Activated CD8-positive, alpha-beta T cell treated with anti-CD3 and anti-CD28 coated beads, Interleukin-2, amount 10 ng/mL, durations not matched to agents 7 days and 5 days (primary cell): ENCODE data around the gene RAP1GAP. TPM values are rescaled to one million over a fixed set of nuclear protein-coding genes. Genes with fewer than 3 reads are reported as not detected.
A peak's percentile ranks its signal among the peaks of the same experiment; 100 is the strongest.

Experiments used
- ATAC-seq: fragments of 150-1000 bp; cut with Tn5 transposase; one replicate; pipeline ENCODE4 v1.10.0; 2021; ENCODE audit warnings: moderate library complexity
- CTCF ChIA-PET: fragments of 350-600 bp; sonication (Branson Sonifier 250); formaldehyde crosslinking; loops from one replicate; lab custom pipeline; 2021; ENCODE audit warnings: antibody characterized with exemption; lab: Charles Lee
- POLR2A ChIA-PET: fragments of 350-600 bp; sonication (Branson Sonifier 250); formaldehyde crosslinking; loops from one replicate; lab custom pipeline; 2021; ENCODE audit warnings: antibody characterized with exemption; lab: Charles Lee
- DNase-seq: peaks from one replicate; pipeline ENCODE4 v3.0.0-alpha.2; 2020
- H3K27ac Mint-ChIP-seq: one replicate; pipeline ENCODE4 v1.8.0; 2021; ENCODE audit warnings: mild to moderate bottlenecking, mixed read lengths
- H3K27me3 Mint-ChIP-seq: one replicate; pipeline ENCODE4 v1.8.0; 2021; ENCODE audit warnings: low read depth, mixed read lengths
- H3K36me3 Mint-ChIP-seq: one replicate; pipeline ENCODE4 v1.8.0; 2021; ENCODE audit warnings: low read depth, mixed read lengths
- H3K4me1 Mint-ChIP-seq: one replicate; pipeline ENCODE4 v1.8.0; 2021; ENCODE audit warnings: low read depth, mixed read lengths
- H3K4me3 Mint-ChIP-seq: one replicate; pipeline ENCODE4 v1.8.0; 2021; ENCODE audit warnings: mild to moderate bottlenecking, mixed read lengths
- H3K9me3 Mint-ChIP-seq: one replicate; pipeline ENCODE4 v1.8.0; 2022; ENCODE audit warnings: mixed read lengths; ENCODE audit not compliant: insufficient read depth
- total RNA-seq, 2 experiments: library from RNA; stranded (reverse); gene quantifications; one replicate each; pipeline ENCODE4 v1.2.3, GENCODE V29; 2021

RAP1GAP gene
- total RNA-seq, 2 experiments from 2014 or later, result 0.13 TPM; not detected in 1

DNA sequence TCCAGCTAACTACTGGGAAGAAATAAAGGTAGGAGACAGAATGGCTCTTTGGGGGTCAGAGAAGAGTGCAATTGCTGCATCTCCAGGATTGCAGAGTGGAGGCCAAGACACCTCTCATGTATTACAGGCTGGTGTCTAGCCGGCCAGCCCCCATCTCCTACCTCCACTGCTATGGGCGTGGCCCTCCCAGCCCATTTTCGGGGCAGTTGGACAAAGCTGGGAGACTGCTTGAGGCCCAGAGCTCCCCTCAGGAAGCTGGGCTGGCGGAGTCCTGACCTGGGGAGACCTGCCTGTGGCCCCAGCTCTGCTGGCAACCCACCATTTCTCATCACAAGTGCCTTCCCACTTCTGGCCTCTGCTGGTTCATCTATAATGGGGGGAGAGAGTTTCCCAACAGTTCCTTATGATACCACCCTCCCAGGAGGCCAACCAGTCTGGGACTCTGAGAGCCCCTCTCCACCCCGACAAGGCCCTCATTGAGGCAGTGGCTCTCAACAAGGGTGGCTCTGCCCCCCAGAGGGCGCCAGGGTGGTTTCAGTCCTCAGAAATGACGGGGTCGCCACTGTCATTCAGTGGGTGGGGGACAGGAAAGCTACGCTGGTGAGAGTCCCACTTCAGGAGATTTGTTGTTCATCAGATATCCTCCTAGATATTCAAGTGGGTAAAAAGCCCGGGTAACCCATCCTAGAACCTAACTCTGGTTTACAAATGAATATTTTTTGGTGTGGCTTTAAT, 11.5 kb downstream of the RAP1GAP start:
- Mint-ChIP-seq H3K9me3 (no peaks in the 10 kb centered on the region), H3K27ac (no peak overlapping the region), H3K4me1 (peaks cover 6% of the 10 kb centered on the region), H3K36me3 (no peaks in the 10 kb centered on the region), H3K4me3 (no peak overlapping the region), H3K27me3 (peaks cover 13% of the 10 kb centered on the region)
- ATAC-seq (no peak), DNase-seq (no peak)
- ChIA-PET POLR2A (no interaction called here), CTCF (interaction anchor here (1.1 to 1.2 kb wide), 2 partner anchors 32 to 63 kb away, joined by 3 read pairs; no protein-coding TSS in a partner anchor)

DNA sequence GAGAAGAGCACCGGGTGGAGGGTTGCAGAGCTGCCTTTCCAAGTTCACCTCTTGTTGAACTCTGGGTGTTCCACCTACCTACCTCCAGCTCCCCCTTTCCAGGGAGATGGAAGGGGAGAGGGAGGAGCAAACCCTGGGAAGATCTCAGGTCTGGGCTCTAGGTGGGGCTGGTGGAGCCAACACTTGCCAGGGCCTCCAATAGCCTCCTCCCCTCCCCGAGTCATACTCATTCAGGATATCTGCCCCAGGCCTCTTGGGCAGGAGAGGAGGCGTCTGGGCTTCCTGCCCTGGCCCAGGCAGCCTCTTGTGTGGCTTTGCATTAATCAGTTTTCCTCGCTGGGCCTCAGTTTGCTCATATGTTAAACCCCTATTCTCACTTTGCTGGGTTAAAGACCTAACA, 13.4 kb downstream of the RAP1GAP start:
- H3K9me3 Mint-ChIP-seq, result no peaks in the 10 kb centered on the region
- no peak overlapping the region for H3K27ac Mint-ChIP-seq
- ATAC-seq, result no peak
- peaks cover 27% of the 10 kb centered on the region for H3K27me3 Mint-ChIP-seq
- peaks cover 20% of the 10 kb centered on the region for H3K4me1 Mint-ChIP-seq
- H3K36me3 Mint-ChIP-seq, result no peaks in the 10 kb centered on the region
- CTCF ChIA-PET, result interaction anchor here (1.0 kb wide), 1 partner anchor 17 kb away, joined by 3 read pairs; no protein-coding TSS in a partner anchor
- POLR2A ChIA-PET, result no interaction called here
- DNase-seq, result no peak
- H3K4me3 Mint-ChIP-seq, result no peak overlapping the region

DNA sequence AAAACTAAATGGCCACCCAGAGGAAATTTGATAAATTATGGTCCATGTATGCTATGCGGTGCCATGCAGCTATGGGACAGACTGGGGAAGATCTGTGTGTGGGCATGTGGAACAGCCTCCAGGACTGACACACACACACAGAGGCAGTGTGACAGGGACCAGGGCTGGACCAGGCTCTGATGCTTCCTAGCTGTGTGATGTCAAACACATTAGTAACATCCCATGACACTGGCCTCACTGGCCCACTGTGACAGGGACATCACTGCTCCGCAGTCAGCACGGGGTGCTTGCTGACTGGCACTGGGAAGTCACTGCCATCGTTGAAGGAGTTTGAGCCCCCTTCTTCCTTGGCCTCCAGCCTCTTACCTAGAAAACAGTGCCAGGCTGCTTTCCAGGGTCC, 13.9 kb downstream of the RAP1GAP start:
- CTCF ChIA-PET, result interaction anchor here (1.0 kb wide), 1 partner anchor 17 kb away, joined by 3 read pairs; no protein-coding TSS in a partner anchor
- no peak for DNase-seq
- Mint-ChIP-seq H3K4me1 (peaks cover 20% of the 10 kb centered on the region), H3K27me3 (peaks cover 30% of the 10 kb centered on the region), H3K27ac (no peak overlapping the region), H3K9me3 (no peaks in the 10 kb centered on the region), H3K4me3 (no peak overlapping the region), H3K36me3 (no peaks in the 10 kb centered on the region)
- no peak for ATAC-seq
- POLR2A ChIA-PET, result no interaction called here

DNA sequence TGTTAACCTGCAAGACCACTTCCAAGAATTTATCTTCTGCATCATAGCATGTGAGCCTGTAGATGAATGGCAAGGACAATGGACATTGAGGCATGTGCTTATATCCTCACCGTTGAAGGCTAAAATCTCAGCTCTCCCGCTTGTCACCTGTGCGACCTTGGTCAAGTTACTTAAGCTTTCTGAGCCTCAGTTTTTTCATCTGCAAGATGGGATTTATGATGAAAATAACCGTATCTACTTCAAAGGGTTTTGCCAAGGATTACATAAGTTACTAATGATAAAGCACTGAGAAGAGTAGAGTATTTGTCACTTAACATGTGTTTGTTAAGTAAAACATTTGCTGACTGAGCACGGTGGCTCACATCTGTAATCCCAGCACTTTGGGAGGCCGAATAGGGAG, 14.9 kb downstream of the RAP1GAP start:
- DNase-seq (no peak), ATAC-seq (no peak)
- peaks cover 29% of the 10 kb centered on the region for H3K27me3 Mint-ChIP-seq
- no peaks in the 10 kb centered on the region for H3K36me3 Mint-ChIP-seq
- POLR2A ChIA-PET, result no interaction called here
- no peak overlapping the region for H3K4me3 Mint-ChIP-seq
- H3K27ac Mint-ChIP-seq, result no peak overlapping the region
- no peaks in the 10 kb centered on the region for H3K9me3 Mint-ChIP-seq
- CTCF ChIA-PET, result no interaction called here
- peaks cover 15% of the 10 kb centered on the region for H3K4me1 Mint-ChIP-seq

DNA sequence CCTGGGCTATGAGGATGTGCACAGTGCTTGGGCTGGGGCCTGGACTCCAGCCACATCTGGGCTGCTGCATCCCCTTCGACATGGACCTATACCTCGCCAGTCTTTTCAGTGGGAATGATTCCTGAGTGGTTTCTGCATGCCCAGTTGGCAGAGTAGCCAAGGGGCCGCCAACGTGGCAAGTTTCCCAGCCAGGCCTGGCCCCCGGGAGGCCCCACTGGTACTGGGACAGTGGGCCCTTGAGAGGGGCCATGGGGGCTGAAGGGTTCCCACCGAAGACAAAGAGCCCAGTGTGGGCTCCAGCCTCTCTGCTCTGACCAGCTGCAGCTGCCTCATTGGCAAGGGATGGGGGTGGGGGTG, 15.4 kb downstream of the RAP1GAP start:
- Mint-ChIP-seq H3K27ac (no peak overlapping the region), H3K27me3 (peaks cover 29% of the 10 kb centered on the region), H3K36me3 (no peaks in the 10 kb centered on the region), H3K9me3 (no peaks in the 10 kb centered on the region), H3K4me3 (no peak overlapping the region), H3K4me1 (peaks cover 15% of the 10 kb centered on the region)
- CTCF ChIA-PET, result no interaction called here
- ATAC-seq (no peak), DNase-seq (no peak)
- POLR2A ChIA-PET, result no interaction called here

DNA sequence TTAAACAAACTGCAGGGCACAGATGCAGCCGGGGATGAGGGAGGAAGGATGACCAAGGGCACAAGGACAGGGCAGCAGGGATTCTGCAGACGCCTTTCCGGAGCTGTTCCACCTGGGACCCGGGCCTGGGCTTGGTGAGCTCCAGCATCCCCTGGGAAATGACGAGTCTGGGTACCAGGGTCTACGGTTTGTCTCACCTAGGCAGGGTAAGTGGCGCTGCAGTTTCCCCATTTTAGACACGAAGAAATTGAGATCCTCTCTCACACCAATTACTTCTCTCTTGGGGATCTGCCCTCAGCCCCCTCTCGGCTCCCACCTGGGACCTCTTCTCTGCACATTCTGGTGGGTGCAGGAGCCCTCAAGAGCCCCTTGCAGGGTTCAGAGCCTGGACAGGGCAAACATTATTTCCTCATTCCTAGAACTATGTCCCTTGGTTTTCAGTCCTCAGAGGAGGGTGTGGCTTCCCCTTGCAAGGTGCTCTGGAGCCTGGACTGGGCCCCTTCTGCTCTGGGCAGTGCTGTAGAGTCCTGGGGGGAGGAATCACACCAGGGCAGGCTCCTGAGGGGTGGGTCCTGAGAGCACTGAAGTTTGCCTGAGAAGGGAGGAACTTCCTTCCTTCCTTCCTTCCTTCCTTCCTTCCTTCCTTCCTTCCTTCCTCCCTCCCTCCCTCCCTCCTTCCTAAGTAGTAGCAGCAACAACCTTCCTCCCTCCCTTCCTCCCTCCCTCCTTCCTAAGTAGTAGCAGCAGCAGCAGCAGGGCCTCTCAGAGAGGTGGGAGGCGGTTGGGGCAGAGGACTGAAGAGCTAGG, 16.0 kb downstream of the RAP1GAP start:
- no peak for DNase-seq
- H3K4me3 Mint-ChIP-seq, result peak overlapping the region; percentile 62
- H3K27me3 Mint-ChIP-seq, result peaks cover 29% of the 10 kb centered on the region
- no peaks in the 10 kb centered on the region for H3K9me3 Mint-ChIP-seq
- no peak for ATAC-seq
- H3K36me3 Mint-ChIP-seq, result no peaks in the 10 kb centered on the region
- H3K27ac Mint-ChIP-seq, result no peak overlapping the region
- peaks cover 15% of the 10 kb centered on the region for H3K4me1 Mint-ChIP-seq
- ChIA-PET POLR2A (no interaction called here), CTCF (interaction anchor here (0.6 kb wide), 1 partner anchor 24 kb away, joined by 3 read pairs; no protein-coding TSS in a partner anchor)

- H3K4me3 Mint-ChIP-seq, result peak overlapping the region; percentile 62
- H3K9me3 Mint-ChIP-seq, result no peaks in the 10 kb centered on the region
- H3K27me3 Mint-ChIP-seq, result peaks cover 32% of the 10 kb centered on the region
- DNase-seq (no peak), ATAC-seq (no peak)
- no peak overlapping the region for H3K27ac Mint-ChIP-seq
- CTCF ChIA-PET, result interaction anchor here (0.6 kb wide), 2 partner anchors 23 to 1111 kb away, joined by 3 read pairs; no protein-coding TSS in a partner anchor
- H3K36me3 Mint-ChIP-seq, result no peaks in the 10 kb centered on the region
- POLR2A ChIA-PET, result interaction anchor here (0.7 kb wide), 1 partner anchor 167 kb away, joined by 5 read pairs; no protein-coding TSS in a partner anchor
- H3K4me1 Mint-ChIP-seq, result peaks cover 15% of the 10 kb centered on the region
Measured at GRCh38 chr1:21652101-21652936, 16.8 kb downstream of the RAP1GAP start.

GRCh38 chr1:21651214-21652042, 17.7 kb downstream of the RAP1GAP start:
- ATAC-seq, result peak; percentile 76
- Mint-ChIP-seq H3K4me3 (peak overlapping the region; percentile 70), H3K9me3 (no peaks in the 10 kb centered on the region), H3K36me3 (no peaks in the 10 kb centered on the region), H3K4me1 (peaks cover 15% of the 10 kb centered on the region), H3K27ac (no peak overlapping the region), H3K27me3 (peaks cover 30% of the 10 kb centered on the region)
- DNase-seq, result peak; percentile 53
- POLR2A ChIA-PET, result interaction anchor here (0.7 kb wide), 1 partner anchor 167 kb away, joined by 5 read pairs; no protein-coding TSS in a partner anchor
- CTCF ChIA-PET, result no interaction called here

DNA sequence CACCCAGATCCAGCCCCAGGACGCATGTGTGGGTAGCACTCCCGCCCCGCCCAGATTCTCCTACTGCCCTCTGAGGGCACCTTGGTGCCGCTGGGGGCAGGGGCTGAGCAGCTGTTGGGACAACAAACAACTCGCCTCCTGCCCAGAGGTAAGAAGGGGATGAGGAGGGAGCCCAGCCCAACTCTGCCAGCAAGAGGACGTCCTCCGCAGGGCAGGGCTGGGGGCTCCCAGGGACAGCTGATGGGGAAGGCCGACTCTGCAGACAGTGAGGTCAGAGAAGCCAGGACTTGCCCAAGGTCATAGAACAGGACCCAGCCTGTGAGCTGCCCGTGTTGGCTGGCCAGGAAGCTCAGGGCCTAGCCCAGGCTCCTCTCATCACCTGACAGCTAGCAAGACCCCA, 18.8 kb downstream of the RAP1GAP start:
- DNase-seq (no peak), ATAC-seq (no peak)
- ChIA-PET CTCF (no interaction called here), POLR2A (no interaction called here)
- Mint-ChIP-seq H3K4me3 (peak overlapping the region; percentile 70), H3K4me1 (peaks cover 15% of the 10 kb centered on the region), H3K27ac (no peak overlapping the region), H3K36me3 (no peaks in the 10 kb centered on the region), H3K27me3 (peaks cover 30% of the 10 kb centered on the region), H3K9me3 (no peaks in the 10 kb centered on the region)

- peaks cover 30% of the 10 kb centered on the region for H3K27me3 Mint-ChIP-seq
- ChIA-PET CTCF (no interaction called here), POLR2A (no interaction called here)
- H3K36me3 Mint-ChIP-seq, result no peaks in the 10 kb centered on the region
- no peak for DNase-seq
- no peak overlapping the region for H3K27ac Mint-ChIP-seq
- no peak for ATAC-seq
- H3K4me1 Mint-ChIP-seq, result peaks cover 15% of the 10 kb centered on the region
- no peaks in the 10 kb centered on the region for H3K9me3 Mint-ChIP-seq
- no peak overlapping the region for H3K4me3 Mint-ChIP-seq
Measured at GRCh38 chr1:21649315-21649714, 19.8 kb downstream of the RAP1GAP start.

GRCh38 chr1:21648791-21649190, 20.4 kb downstream of the RAP1GAP start:
- ChIA-PET CTCF (no interaction called here), POLR2A (no interaction called here)
- H3K9me3 Mint-ChIP-seq, result no peaks in the 10 kb centered on the region
- peaks cover 27% of the 10 kb centered on the region for H3K27me3 Mint-ChIP-seq
- no peak overlapping the region for H3K4me3 Mint-ChIP-seq
- no peak overlapping the region for H3K27ac Mint-ChIP-seq
- H3K36me3 Mint-ChIP-seq, result no peaks in the 10 kb centered on the region
- DNase-seq (no peak), ATAC-seq (no peak)
- peaks cover 15% of the 10 kb centered on the region for H3K4me1 Mint-ChIP-seq
